ENCODE results near the gene MYO3B.

DNA sequence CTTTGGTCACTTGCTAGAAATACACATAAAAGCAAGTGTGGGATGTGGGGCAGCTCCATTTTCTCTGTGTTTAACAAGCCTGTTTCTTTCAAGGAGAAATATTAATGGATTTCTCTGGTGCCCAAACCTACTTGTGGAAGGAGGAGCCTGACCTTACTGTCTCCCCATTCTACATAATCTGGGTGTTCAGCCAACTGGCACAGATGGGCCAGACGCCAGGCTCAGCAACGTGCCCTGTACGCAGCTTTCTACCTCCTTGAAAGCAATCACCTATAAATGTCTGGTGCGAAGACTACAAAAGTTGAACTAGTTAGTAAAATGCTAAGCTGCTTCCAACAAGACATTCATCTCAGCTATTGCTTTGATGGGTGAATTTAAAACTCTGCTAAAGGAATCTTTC, 33.2 kb upstream of the MYO3B start:
- TF ChIP-seq, protein P1, sequence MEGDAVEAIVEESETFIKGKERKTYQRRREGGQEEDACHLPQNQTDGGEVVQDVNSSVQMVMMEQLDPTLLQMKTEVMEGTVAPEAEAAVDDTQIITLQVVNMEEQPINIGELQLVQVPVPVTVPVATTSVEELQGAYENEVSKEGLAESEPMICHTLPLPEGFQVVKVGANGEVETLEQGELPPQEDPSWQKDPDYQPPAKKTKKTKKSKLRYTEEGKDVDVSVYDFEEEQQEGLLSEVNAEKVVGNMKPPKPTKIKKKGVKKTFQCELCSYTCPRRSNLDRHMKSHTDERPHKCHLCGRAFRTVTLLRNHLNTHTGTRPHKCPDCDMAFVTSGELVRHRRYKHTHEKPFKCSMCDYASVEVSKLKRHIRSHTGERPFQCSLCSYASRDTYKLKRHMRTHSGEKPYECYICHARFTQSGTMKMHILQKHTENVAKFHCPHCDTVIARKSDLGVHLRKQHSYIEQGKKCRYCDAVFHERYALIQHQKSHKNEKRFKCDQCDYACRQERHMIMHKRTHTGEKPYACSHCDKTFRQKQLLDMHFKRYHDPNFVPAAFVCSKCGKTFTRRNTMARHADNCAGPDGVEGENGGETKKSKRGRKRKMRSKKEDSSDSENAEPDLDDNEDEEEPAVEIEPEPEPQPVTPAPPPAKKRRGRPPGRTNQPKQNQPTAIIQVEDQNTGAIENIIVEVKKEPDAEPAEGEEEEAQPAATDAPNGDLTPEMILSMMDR (IDR thresholded peaks at IDR 0.05; ENCODE audit: low read depth, low read length): no peak
- TF ChIP-seq EZH2phosphoT487 (IDR thresholded peaks at IDR 0.05; ENCODE audit: low read depth): no peak
